ENCODE measurements around the gene ARHGAP15.

The ARHGAP15 gene

DNA sequence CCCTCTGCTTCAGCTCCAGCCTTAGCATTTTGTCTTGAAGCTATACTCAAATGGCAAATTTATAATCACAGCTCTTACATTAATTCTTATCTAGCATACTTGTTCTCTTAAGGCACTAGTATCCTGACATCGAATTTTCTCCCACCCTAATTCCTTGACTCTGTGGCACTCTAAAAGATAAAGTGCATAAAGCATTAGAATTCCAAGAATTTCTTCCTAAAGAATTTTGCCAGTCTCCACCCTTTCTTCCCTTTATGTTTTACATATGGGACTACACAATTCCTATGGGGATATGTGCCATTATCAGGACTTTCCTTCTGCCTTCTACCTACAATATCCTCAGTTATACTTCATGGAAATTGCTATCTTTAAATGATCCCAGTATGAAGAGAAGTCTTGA lies 560.3 kb downstream of the ARHGAP15 start:
- Histone ChIP-seq H3K4me3 (ENCODE audit: low read depth, low read length) (no peak overlapping the region), H3K9me3 (ENCODE audit: insufficient read depth, low read depth, low read length) (no peaks in the 10 kb centered on the region)
- no CpG with 5 or more reads among the region's 1 CpG for WGBS (ENCODE audit: extremely low coverage, insufficient coverage, insufficient read length)

DNA sequence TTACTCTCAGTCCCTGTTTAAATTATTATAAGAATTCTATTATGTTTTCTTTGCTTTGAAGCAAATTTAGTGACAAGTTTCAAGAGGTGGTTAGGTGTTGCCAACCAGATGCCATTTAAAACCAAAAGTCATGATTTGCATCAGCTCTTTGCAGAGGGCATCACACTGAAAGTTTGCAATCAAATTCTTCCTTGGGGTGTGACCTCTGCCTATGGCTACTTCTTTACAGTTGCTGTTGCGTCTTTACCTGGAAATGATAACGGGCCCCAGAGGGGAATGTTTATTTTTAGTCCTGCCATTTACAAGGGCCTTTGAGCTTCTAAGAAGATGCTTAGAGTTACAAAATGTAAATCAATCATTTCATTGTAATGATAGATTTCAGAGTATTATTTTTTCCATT lies 561.0 kb downstream of the ARHGAP15 start:
- H3K9ac ChIP-seq (ENCODE audit: low read length) = no peak overlapping the region
- H3K4me2 ChIP-seq (ENCODE audit: low read length) = no peak overlapping the region
- no peaks in the 10 kb centered on the region for H3K27me3 ChIP-seq (ENCODE audit: insufficient read depth, low read length)
- no peak overlapping the region for H3K23ac ChIP-seq (ENCODE audit: low read length)
- no peak overlapping the region for H4K12ac ChIP-seq (ENCODE audit: low read depth, low read length)
- H3K4ac ChIP-seq (ENCODE audit: low read depth, low read length) = no peak overlapping the region
- H2BK12ac ChIP-seq (ENCODE audit: low read length) = no peak overlapping the region
- no peak overlapping the region for H2AK5ac ChIP-seq (ENCODE audit: low read length)
- no peak overlapping the region for H3K27ac ChIP-seq (ENCODE audit: low read depth, low read length)
- no CpG with 5 or more reads among the region's 2 CpGs for WGBS (ENCODE audit: extremely low coverage, insufficient coverage, insufficient read length)
- no peak overlapping the region for H3K18ac ChIP-seq (ENCODE audit: low read length)
- H3K36me3 ChIP-seq (ENCODE audit: control insufficient read depth in 1 of 2, insufficient read depth in 2 of 2, low read length in 2 of 2) = no peaks in the 10 kb centered on the region
- no peak overlapping the region for H4K8ac ChIP-seq (ENCODE audit: low read depth, low read length)
- no peaks in the 10 kb centered on the region for H3K79me2 ChIP-seq (ENCODE audit: control insufficient read depth, insufficient read depth, low read length, poor library complexity)
- no peak overlapping the region for H2BK5ac ChIP-seq (ENCODE audit: low read depth, low read length, poor library complexity)
- no peak overlapping the region for H3K4me3 ChIP-seq (ENCODE audit: low read depth, low read length)
- no peak overlapping the region for H3K14ac ChIP-seq (ENCODE audit: low read length)
- H3K9me3 ChIP-seq (ENCODE audit: insufficient read depth, low read depth, low read length) = no peaks in the 10 kb centered on the region
- no peak for DNase-seq
- H3K79me1 ChIP-seq (ENCODE audit: low read length) = no peaks in the 10 kb centered on the region
- H4K91ac ChIP-seq (ENCODE audit: low read depth, low read length) = no peak overlapping the region
- H2AFZ ChIP-seq (ENCODE audit: insufficient read depth, low read length, poor library complexity) = no peak overlapping the region
- H3K4me1 ChIP-seq (ENCODE audit: control insufficient read depth in 1 of 2, insufficient read depth in 2 of 2, low read length in 2 of 2) = peaks cover 0 to 3% of the 10 kb centered on the region in 2 experiments
- H2BK120ac ChIP-seq (ENCODE audit: insufficient read depth, low read length, poor library complexity) = no peak overlapping the region

More for the DNA sequence above, 560.3 kb downstream of the ARHGAP15 start:
- Histone ChIP-seq H3K4me2 (ENCODE audit: low read length) (no peak overlapping the region), H3K4ac (ENCODE audit: low read depth, low read length) (no peak overlapping the region), H3K27ac (ENCODE audit: low read depth, low read length) (no peak overlapping the region), H2BK5ac (ENCODE audit: low read depth, low read length, poor library complexity) (no peak overlapping the region), H2BK120ac (ENCODE audit: insufficient read depth, low read length, poor library complexity) (no peak overlapping the region), H3K14ac (ENCODE audit: low read length) (no peak overlapping the region), H4K91ac (ENCODE audit: low read depth, low read length) (no peak overlapping the region), H4K8ac (ENCODE audit: low read depth, low read length) (no peak overlapping the region), H3K4me1 (ENCODE audit: control insufficient read depth in 1 of 2, insufficient read depth in 2 of 2, low read length in 2 of 2) (peaks cover 0 to 3% of the 10 kb centered on the region in 2 experiments), H3K36me3 (ENCODE audit: control insufficient read depth in 1 of 2, insufficient read depth in 2 of 2, low read length in 2 of 2) (no peaks in the 10 kb centered on the region), H4K12ac (ENCODE audit: low read depth, low read length) (no peak overlapping the region), H3K79me1 (ENCODE audit: low read length) (no peaks in the 10 kb centered on the region), H3K9ac (ENCODE audit: low read length) (no peak overlapping the region), H3K18ac (ENCODE audit: low read length) (no peak overlapping the region), H2AK5ac (ENCODE audit: low read length) (no peak overlapping the region), H2AFZ (ENCODE audit: insufficient read depth, low read length, poor library complexity) (no peak overlapping the region), H2BK12ac (ENCODE audit: low read length) (no peak overlapping the region), H3K23ac (ENCODE audit: low read length) (no peak overlapping the region), H3K27me3 (ENCODE audit: insufficient read depth, low read length) (no peaks in the 10 kb centered on the region), H3K79me2 (ENCODE audit: control insufficient read depth, insufficient read depth, low read length, poor library complexity) (no peaks in the 10 kb centered on the region)
- DNase-seq = no peak

DNA sequence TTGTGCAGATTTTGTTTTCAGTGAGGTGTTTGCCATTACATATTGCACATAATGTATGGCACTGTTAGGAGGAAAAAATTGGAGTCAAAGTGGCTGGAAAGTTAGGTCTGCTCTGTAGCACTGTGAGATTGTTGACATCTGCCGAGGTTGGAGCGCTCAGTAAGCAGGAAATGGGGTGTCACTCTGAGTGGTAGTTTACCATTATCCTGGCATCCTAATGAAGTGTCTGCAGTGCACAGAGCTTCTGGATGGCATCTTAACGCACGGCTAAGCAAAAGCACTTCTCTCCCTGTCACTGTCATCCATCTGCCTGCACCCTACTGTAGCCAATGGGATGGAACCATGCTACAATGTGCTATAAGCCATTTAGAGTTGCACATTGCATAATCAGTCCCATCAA lies 561.9 kb downstream of the ARHGAP15 start:
- no peak overlapping the region for H4K8ac ChIP-seq (ENCODE audit: low read depth, low read length)
- H3K27me3 ChIP-seq (ENCODE audit: insufficient read depth, low read length) = no peaks in the 10 kb centered on the region
- no peak overlapping the region for H2BK12ac ChIP-seq (ENCODE audit: low read length)
- no peak overlapping the region for H4K91ac ChIP-seq (ENCODE audit: low read depth, low read length)
- no peak overlapping the region for H4K12ac ChIP-seq (ENCODE audit: low read depth, low read length)
- H3K4me2 ChIP-seq (ENCODE audit: low read length) = no peak overlapping the region
- H2AFZ ChIP-seq (ENCODE audit: insufficient read depth, low read length, poor library complexity) = no peak overlapping the region
- peaks cover 0 to 3% of the 10 kb centered on the region in 2 experiments for H3K4me1 ChIP-seq (ENCODE audit: control insufficient read depth in 1 of 2, insufficient read depth in 2 of 2, low read length in 2 of 2)
- no peak for DNase-seq
- no peak overlapping the region for H3K23ac ChIP-seq (ENCODE audit: low read length)
- no peak overlapping the region for H3K27ac ChIP-seq (ENCODE audit: low read depth, low read length)
- no peaks in the 10 kb centered on the region for H3K36me3 ChIP-seq (ENCODE audit: control insufficient read depth in 1 of 2, insufficient read depth in 2 of 2, low read length in 2 of 2)
- no peak overlapping the region for H3K4me3 ChIP-seq (ENCODE audit: low read depth, low read length)
- H3K9me3 ChIP-seq (ENCODE audit: insufficient read depth, low read depth, low read length) = no peaks in the 10 kb centered on the region
- H2AK5ac ChIP-seq (ENCODE audit: low read length) = no peak overlapping the region
- H3K79me1 ChIP-seq (ENCODE audit: low read length) = no peaks in the 10 kb centered on the region
- H3K14ac ChIP-seq (ENCODE audit: low read length) = no peak overlapping the region
- no peak overlapping the region for H3K9ac ChIP-seq (ENCODE audit: low read length)
- no peaks in the 10 kb centered on the region for H3K79me2 ChIP-seq (ENCODE audit: control insufficient read depth, insufficient read depth, low read length, poor library complexity)
- no CpG with 5 or more reads among the region's 4 CpGs for WGBS (ENCODE audit: extremely low coverage, insufficient coverage, insufficient read length)
- no peak overlapping the region for H2BK120ac ChIP-seq (ENCODE audit: insufficient read depth, low read length, poor library complexity)
- H3K4ac ChIP-seq (ENCODE audit: low read depth, low read length) = no peak overlapping the region
- no peak overlapping the region for H2BK5ac ChIP-seq (ENCODE audit: low read depth, low read length, poor library complexity)
- H3K18ac ChIP-seq (ENCODE audit: low read length) = no peak overlapping the region

DNA sequence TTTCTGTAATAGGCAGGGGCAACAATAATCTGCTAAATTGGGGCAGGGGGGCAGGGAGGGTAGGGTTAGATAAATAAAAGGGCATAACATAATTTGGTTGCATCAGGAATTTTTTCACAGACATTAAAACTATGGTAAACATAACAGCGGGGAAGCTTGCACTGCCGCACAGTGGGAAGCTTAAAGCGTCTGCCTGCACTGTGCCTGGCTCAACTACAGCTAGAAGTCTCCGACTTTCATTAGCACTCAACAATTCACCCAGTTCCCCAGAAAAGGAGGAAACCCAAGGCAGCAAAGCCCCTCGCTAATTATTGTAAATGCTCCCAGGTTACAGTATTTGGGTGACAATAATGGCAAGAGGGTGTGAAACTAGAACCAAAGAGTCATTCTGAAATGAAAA lies 562.9 kb downstream of the ARHGAP15 start:
- H3K4me2 ChIP-seq (ENCODE audit: low read length) = no peak overlapping the region

More for the DNA sequence above, 562.9 kb downstream of the ARHGAP15 start:
- Histone ChIP-seq H3K4me3 (ENCODE audit: low read depth, low read length) (no peak overlapping the region), H3K27ac (ENCODE audit: low read depth, low read length) (no peak overlapping the region), H3K9me3 (ENCODE audit: insufficient read depth, low read depth, low read length) (no peaks in the 10 kb centered on the region), H3K79me2 (ENCODE audit: control insufficient read depth, insufficient read depth, low read length, poor library complexity) (no peaks in the 10 kb centered on the region), H3K18ac (ENCODE audit: low read length) (no peak overlapping the region), H4K8ac (ENCODE audit: low read depth, low read length) (no peak overlapping the region), H3K36me3 (ENCODE audit: control insufficient read depth in 1 of 2, insufficient read depth in 2 of 2, low read length in 2 of 2) (no peaks in the 10 kb centered on the region), H3K27me3 (ENCODE audit: insufficient read depth, low read length) (no peaks in the 10 kb centered on the region), H2BK12ac (ENCODE audit: low read length) (no peak overlapping the region), H2BK120ac (ENCODE audit: insufficient read depth, low read length, poor library complexity) (no peak overlapping the region), H3K4ac (ENCODE audit: low read depth, low read length) (no peak overlapping the region), H2BK5ac (ENCODE audit: low read depth, low read length, poor library complexity) (no peak overlapping the region), H3K23ac (ENCODE audit: low read length) (no peak overlapping the region), H2AFZ (ENCODE audit: insufficient read depth, low read length, poor library complexity) (no peak overlapping the region), H3K9ac (ENCODE audit: low read length) (no peak overlapping the region), H4K12ac (ENCODE audit: low read depth, low read length) (no peak overlapping the region), H4K91ac (ENCODE audit: low read depth, low read length) (no peak overlapping the region), H3K14ac (ENCODE audit: low read length) (no peak overlapping the region), H3K79me1 (ENCODE audit: low read length) (no peaks in the 10 kb centered on the region), H3K4me1 (ENCODE audit: control insufficient read depth in 1 of 2, insufficient read depth in 2 of 2, low read length in 2 of 2) (peaks cover 0 to 3% of the 10 kb centered on the region in 2 experiments), H2AK5ac (ENCODE audit: low read length) (no peak overlapping the region)
- DNase-seq = no peak
- WGBS (ENCODE audit: extremely low coverage, insufficient coverage, insufficient read length) = no CpG with 5 or more reads among the region's 5 CpGs

All from trophoblast cell (in vitro differentiated cells and primary cell).